HG02885 (cell line): ENCODE results near the gene MEGF11.
"Not testable (repeated sequence)": the region's sequence is repeated elsewhere in the genome, so short reads cannot be mapped to it uniquely, and the experiment has no call there.

Source experiments
- ATAC-seq: cut with Tn5 transposase; IDR thresholded peaks from one replicate; pipeline ENCODE4 v1.9.1; 2021; ENCODE audit warnings: mild to moderate bottlenecking; ENCODE audit not compliant: unreplicated experiment, poor library complexity

The MEGF11 gene

DNA sequence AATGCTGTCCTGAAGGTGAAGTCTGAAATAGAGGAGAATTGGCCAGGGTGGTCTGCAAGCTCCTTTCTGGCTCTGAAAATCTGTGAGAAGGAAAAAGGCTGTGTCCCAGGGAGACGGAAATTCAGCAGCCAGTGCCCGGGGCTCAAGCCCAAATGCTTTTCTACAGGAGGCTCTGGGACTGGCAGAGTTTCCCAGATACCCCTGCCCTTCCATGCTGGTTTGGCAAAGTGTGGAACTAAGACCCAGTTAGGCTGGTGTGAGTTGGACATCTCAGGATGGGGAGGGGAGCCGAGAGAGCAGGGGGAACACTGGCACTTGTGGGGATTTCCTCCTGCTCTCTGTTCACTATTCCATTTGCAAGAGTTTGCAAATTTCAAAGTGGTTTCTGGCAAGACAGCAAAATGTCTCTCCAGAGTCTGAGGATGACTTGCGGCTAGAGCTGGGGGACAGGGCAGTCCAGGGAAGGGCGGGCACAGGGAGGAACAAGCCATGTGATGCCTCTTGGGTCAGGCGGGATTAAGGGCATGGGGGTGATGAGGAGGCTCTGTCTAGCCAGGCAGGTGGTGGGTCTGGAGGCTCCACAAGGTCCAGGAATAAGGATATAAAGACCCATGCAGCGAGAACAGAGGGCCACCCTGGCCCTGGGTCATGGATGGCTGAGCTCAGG lies 231.9 kb downstream of the MEGF11 start:
- ATAC-seq, result no peak

DNA sequence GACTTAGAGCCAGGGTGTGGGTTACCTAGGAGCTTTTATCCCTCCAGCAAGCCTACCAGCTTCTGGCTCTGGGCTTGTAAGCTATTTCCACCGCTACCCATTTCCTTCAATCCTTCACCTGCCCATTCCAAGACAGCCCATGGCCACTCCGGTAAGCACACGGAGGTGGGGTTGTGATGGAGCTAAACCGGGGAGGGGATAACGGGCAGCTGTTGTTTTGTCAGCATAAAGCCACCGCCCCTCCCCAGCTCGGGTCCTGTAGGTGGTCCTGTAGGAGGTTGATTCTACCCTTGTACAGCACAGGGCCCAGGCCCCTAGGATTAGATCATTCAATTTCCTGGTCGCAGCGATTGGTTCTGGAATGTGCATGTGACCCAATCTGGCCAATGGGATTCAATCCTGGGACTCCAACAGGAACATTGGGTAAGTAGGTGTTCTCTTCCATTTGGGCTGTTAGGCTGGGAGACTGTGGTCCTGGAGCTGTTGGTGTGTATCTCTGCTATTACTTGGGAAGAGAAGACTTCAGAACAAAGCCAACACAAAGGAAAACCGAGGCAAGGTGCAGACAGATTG lies 233.6 kb downstream of the MEGF11 start:
- ATAC-seq, result no peak

DNA sequence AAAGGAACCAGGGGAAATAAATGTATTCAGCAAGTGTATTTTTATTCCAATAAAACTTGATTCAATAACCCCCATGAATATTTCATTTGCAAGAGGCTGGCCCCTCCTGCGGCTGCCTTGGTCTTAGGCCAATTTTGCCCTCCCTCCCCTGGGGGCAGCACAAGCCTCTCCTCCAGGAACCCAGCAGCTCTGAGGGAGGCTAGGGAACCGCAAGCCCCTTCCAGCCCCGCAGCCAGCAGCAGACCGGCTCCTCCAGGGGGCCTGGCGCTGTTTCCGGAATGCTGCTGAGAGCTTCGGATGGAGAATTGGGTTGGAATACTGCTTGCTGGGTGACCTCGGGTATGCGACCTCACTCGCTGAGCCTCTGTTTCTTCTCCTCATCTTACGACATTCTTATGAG lies 234.2 kb downstream of the MEGF11 start:
- no peak for ATAC-seq

DNA sequence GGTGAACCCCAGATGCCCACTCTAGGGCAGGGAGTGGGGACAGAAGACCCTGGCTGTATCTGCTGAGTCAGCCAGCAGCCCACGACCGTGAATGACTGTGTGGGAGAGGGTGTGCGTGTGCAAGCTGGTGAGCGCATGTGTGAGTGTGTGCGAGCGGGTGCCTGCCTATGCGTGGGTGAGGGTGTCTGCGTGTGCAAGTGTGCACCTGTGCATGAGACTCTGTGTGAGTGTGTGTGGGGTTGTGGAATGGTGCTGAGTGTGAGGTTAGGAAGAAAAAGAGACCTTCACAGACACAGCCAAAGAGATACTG lies 235.1 kb downstream of the MEGF11 start:
- no peak for ATAC-seq

DNA sequence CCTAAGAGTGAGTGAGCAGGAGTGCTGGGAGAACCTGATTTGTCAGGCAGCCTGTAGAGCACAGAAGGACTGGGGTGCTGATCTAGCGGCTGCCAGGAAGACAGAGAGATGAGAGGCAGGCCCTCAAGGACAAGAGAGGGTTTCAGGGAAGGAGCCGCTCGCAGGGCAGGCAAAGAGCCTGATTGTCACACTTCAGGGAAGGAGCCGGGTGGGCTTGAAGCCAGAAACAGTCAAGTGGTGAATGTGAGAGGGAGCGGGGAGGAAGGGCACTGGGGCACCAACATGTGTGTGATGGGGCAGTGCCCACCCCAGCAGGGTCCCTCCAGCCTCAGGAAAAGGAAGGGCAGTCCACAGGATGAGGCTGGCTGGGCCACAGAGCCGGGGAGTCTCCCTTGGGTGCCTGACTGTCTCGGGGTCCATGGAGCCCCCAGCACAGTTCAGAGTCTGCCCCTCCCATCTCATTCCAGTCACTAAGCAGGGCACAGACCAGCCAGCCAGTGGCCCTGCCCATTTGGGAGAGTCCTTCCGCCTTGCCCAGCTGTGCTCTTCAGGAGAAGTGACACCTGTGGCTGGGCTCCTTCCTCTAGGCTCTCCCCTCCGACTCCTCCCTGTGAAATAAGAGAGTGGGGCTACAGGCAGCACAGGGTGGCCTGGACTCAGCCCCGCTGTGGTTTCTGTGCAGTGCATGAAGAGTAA lies 235.6 kb downstream of the MEGF11 start:
- ATAC-seq, result no peak

DNA sequence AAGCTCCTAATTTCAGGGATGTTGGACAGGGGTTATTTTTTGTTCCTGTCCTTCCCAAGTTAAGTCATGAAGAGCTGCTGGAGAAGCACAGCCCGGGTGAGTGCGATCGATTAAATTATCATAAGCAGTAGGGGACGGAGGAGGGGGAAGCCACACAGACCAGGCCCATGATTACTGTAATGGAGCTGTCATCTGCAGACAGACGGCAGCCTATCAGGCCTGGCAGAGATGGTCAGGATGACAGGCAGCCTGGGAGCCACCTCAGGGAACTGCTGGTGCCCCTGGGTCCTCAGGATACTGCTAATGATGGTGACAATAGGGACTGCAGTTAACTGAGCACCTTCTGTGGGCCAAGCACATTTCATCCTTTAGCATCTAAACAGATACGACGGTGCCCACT lies 236.6 kb downstream of the MEGF11 start:
- ATAC-seq, result no peak

DNA sequence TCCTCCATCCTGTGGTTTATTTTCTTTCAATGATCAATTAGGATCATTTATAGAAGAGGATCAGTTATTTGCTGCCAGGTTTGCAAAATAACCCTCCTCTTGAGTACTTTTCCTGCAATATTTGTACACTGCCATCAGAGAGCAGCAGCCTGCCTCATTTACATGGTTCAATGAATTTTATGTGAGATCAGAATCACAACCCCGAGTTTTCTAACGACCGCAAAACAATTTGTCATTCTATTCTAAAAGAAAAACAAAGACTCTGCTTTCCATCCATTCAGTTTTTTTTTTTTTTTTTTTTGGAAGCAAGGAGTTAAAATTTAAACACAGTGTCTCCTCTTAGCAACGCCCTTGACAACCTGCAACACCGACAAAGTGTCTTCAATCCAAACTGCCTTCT lies 237.4 kb downstream of the MEGF11 start:
- no peak for ATAC-seq

DNA sequence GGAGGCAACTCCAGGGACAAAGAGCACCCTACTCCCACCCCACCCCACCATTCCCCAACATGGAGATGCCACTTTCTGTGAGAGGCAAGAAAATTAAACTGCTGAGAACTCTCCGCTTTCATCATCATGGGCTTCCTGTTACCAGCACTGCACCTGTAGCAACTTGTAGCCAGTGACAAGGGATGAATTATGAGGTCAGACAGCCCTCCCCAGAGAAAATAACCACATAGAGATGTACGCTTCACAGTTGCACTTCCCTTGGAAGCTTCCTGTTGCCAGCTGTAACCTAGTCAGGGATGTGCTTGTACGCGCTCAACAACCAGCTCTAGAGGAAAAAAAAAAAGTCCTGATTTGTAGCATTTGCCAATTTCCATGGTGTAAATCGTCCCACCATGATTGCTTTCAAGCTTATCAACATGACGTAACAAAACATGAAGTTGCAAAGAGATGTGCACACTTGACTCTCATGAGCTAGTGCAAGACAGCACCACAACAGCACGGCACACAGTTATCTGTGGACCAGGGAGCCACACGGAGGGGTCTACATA lies 238.8 kb downstream of the MEGF11 start:
- ATAC-seq, result no peak

DNA sequence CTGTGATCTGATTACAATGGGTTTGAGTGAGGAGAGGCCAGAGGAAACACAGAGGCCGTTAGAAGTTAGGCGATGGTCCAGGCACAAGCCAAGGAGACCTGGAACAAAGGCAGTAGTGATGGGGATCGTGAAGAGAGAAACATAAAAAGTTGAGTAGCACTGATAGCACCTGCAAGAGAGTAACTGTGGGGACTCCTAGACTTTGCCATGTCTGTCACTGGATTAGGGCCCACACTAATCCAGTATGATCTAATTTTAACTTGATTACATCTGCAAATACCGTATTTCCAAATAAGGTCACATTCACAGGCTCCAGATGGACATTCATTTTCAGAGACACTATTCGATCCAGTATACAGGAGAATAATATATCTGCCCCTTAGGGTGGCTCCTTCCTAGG lies 239.5 kb downstream of the MEGF11 start:
- ATAC-seq, result no peak

DNA sequence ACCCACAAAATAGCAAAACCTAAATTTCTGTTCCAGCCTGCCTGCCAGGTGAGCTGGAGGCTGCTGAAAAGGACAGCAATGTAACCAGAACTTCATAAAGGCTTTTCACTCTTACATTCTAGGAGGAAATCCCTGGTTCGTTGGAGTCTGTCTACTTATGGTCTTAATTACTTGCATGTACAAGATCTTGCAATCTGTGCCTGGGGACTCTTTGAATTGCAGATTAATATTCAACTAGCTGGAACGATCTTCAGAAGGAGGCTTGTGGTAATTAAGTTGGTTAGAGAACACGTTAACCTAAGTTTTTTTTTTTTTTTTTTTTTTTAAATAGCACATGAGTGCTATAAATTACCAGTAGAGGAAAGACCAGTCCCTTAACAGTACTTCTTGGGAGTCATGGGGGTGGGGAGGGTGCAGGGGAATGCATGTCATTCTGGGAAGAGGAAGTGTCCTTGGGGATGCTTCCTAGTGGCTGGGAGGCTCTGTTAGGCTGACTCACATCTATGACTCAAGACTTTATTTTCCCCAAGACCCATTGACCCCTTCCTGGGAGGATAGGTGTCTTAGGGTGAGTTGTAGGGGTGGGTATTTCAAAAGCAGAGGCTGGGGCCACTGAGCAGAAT lies 244.5 kb downstream of the MEGF11 start:
- ATAC-seq, result no peak

DNA sequence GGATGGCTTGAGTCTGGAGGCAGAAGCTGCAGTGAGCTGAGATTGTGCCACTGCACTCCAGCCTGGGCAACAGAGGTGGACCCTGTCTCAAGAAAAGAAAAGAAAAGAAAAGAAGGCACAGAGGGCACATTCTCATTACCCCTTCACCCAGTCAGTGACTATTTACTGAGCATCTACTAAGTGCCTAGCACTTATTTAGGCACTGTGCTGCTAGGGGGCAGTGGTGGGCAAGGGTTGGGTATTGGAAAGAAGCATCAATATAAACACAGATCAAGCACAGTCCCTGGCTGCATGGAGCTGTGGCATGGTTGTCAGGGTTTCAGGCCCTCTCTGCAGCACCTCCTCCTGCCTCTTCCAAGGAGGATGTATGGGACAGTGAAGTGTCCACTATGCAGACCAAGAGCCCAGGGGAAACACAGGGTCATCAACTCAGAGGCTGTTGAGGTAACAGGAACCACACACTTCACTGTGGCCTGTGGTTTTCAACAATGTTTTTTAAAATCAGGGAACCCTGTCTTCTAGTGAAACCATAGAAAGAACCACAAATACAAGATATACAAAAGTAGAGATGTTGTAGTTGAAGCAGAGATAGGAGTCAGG lies 245.8 kb downstream of the MEGF11 start:
- ATAC-seq, result no peak

DNA sequence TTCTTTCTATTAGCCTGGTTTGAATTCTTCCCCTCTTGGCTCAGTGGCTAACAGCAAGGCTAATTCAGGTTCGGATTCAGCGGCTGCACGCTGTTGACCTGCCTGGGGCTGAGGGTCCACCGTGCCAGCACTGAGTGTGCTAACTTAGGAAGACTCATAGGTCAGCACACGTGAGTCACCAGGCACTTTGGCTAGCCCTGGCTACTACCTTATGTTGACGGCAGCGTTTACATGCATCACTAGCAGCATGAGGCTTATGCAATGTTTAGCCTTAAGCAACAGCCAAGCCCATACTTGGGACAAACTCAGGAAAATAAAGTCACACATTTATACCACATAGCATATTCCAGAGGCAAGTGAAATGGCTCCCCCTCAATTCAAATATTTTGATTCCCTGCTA lies 246.6 kb downstream of the MEGF11 start:
- ATAC-seq, result no peak

DNA sequence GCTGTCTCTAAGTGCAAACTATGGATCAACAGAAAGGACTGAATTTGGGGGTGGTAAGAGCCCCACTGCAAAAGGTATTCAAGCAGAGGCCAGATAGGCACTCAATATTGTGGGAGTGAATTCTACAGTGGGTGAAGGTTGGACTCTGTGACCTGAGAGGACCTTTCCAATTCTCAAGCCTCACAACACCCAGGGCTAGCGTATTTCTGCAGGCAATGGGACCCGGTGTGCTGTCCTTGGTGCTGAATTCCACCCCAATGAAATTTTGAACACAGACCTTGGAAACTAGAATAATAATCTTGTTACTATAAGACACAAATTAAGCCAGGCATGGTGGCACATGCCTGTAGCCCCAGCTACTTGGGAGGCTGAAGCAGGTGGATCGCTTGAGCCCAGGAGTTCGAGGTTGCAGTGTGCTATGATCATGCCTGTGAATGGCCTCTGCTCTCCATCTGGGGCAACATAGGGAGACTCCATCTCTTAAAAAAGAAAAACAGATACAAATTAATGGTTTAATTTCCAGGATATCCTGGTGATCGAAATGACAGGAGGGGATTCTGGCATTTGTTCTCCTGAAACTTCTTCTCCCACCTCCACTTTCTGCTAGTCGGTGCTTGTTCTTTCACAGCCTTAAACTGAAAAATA lies 248.8 kb downstream of the MEGF11 start:
- ATAC-seq, result no peak

DNA sequence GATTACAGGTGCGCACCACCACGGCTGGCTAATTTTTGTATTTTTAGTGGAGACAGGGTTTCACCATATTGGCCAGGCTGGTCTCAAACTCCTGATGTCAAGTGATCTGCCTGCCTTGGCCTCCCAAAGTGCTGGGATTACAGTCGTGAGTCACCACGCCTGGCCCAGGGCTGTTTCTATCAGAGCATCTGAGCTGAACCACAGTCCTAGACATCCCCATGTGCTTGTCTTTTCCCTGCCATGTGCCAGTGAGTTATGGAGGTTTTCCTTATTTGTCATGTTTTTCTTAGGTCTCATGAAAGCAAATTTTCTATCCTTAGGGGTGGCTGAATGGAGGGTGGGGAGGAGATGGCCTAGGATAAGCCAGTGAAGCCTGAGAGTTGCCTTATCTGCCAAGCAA lies 250.4 kb downstream of the MEGF11 start:
- ATAC-seq, result not testable (repeated sequence)

DNA sequence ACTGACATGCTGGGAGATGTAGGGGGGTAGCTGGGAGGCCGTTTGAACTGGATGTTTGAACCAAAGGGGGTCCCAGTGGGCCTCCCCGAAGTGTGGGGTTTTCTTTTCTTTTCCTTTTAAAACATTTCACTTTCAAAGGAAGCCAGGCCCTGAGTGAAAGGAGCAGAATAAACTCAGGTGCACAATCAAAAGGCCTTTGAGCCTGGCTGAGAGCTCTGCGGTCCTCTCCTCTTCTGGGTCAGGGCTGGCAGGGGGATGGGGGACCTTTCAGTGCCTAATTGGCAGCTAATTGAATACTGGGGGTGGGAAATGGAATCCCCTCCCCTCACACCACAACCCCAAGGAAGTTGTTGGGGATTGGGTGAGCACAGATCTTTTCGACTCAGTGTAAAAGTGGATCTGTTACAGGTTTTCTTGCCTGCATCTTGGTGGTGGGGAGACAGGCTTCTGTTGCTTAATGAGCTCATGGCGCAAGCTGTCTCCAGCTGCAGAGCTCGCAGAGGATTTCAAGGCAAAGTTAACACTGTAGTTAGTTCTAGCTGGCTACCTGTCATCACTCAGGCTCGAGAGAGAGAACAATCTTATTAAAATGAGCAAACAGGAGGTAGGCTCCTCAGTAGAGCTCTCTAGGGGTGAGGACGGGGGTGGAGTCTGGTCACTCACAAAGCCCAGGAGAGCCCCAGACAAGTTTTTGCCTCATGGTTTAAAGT lies 251.7 kb downstream of the MEGF11 start:
- no peak for ATAC-seq

DNA sequence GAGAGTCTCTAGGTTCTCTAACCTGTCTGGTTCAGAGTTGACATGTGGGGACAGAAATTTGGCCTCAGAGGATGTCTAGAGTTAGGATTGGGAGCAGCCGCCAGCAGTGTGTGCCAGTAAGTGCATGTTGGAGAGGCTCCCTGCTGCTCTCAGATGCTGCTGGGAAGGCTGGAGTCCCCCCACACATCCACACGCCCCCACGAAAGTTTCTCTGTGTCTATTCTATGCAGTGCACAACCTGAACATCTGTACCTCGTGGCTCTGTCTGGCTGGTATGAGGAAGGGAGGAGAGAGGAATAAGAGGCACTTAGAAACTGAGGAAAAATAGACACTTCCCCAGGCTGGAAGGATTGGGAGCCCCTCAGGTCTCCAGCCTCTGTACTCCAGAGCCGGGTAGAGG lies 252.5 kb downstream of the MEGF11 start:
- ATAC-seq, result no peak

DNA sequence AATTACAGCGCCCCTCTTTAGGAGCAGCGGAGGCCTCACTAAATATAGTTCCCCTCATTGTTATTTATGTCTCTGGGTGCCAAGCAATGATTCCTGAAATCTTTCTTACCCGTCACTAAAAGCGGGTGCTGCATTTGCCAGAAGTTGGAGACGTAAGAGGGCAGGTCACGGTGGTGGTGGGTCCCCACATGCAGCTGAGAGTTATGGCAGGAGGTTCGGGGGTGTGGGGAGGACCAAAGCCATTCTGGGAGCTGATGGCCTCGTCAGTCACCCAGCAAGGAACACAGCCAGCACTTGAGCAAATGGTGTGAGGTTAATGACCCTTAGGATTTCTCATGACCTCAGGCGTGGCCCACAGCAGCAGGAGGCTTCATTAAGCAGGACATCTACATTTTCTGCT lies 255.1 kb downstream of the MEGF11 start:
- no peak for ATAC-seq

DNA sequence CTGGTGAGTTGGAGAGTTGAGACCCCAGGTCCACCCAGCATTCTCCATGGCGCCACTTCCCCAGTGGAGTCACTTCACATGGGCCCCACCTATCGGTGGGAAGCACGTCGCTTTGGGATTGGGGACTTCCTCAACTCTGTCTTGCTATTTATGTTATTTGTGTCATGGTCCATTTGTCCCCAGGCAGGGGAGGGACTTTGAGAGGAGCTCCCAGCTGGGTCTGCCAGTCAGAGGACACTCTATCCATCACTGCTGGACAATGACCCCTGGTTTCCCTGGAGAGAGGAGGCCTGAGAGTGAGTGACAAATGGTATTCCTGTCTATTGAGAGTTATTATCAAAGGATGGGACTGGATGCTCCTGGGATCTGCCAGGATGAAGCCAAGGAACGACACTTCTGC lies 256.6 kb downstream of the MEGF11 start:
- ATAC-seq, result no peak

DNA sequence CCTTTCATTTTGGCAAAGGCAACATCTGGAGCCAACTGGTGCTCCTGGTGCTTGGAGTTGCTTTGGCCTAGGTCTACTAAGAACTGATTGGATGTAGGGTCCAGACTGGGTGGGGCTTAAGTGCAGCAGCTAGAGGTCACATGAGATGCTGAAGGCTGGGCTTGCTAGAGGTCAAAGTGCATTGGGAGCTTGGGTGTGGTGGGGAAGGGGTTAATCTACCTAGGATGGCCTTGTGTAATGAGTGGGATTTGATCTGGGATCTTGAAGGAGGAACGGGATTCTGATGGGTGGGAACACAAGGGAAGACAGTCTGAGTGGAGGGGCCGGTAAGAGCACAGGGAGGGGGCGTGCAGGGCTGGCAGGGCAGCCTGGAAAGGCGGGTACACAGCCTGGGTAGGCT lies 258.7 kb downstream of the MEGF11 start:
- no peak for ATAC-seq

DNA sequence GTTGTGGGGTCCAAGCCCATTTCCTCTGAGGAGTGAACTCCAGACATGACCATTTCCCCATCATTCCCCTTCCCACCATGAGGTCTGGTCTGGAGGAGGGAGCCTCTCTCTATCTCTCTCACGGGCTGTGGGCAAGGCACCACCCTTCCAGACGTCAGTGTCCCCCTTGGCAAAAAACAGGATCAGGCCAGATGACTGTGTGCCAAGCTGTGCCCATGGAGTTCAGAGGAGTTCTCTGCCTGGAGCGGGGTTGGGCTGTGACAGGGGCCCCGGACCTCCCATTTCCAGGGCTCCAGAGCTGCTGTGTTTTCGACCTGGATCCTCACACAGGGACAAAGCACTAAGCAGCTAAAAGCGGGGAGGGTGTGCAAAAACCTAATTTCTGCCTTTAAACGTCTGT lies 259.8 kb downstream of the MEGF11 start:
- ATAC-seq, result no peak
